Mesodermal cell (in vitro differentiated cells): ENCODE results near the gene MUC4.
"Not testable (repeated sequence)": the region's sequence is repeated elsewhere in the genome, so short reads cannot be mapped to it uniquely, and the experiment has no call there.

Experiments
- H3K27ac ChIP-seq: 2 replicates; pipeline ENCODE4 v1.7.0; 2013; ENCODE audit warnings: mild to moderate bottlenecking, low read depth, low read length, moderate library complexity; ENCODE audit not compliant: severe bottlenecking
- H3K36me3 ChIP-seq: 2 replicates; pipeline ENCODE4 v1.7.1; 2013; ENCODE audit warnings: mild to moderate bottlenecking, low read length, moderate library complexity; ENCODE audit not compliant: control insufficient read depth, insufficient read depth
- H3K4me1 ChIP-seq: one replicate; pipeline ENCODE4 v1.7.1; 2013; ENCODE audit warnings: mild to moderate bottlenecking, low read length; ENCODE audit not compliant: insufficient read depth, control insufficient read depth, poor library complexity, severe bottlenecking
- H3K4me3 ChIP-seq: 2 replicates; pipeline ENCODE4 v1.7.0; 2013; ENCODE audit warnings: low read length, control low read depth, mild to moderate bottlenecking; ENCODE audit not compliant: insufficient read depth, poor library complexity, severe bottlenecking; ENCODE audit errors: extremely low read depth
- H3K9me3 ChIP-seq: 2 replicates; pipeline ENCODE4 v1.7.1; 2013; ENCODE audit warnings: mild to moderate bottlenecking, low read length, moderate library complexity; ENCODE audit not compliant: control insufficient read depth
- WGBS, 2 experiments: methylation state at CpG; one replicate each; pipeline ENCODE4 v1.1.5; 2013; ENCODE audit warnings: missing lambda C conversion rate in 2 of 2; ENCODE audit not compliant: insufficient coverage in 2 of 2; 5-methylcytosine and 5-hydroxymethylcytosine counted together

The MUC4 gene

DNA sequence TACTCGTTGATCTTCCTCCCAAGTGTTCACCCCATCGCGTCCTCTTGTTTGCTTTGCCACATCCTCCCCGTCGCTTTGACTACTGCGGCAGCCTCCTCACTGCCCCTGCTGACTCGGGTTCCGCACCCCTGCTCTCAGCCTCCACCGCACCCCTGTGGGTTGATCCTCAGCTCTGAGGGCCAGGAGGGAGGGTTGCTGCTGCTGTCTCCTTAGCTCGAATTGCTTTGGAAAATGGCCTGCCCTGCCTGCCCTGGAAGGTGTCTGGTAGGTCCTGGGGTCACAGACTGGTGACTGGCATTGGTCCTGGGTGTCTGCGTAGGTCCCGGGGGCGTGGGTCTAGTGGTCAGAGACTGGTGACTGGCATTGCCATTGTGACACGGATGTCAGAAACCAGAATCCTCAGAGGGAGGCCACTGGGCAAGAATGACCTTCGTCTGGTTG is 9.4 kb downstream of the MUC4 start:
- Histone ChIP-seq H3K4me3 (no peak overlapping the region), H3K4me1 (peaks cover 7% of the 10 kb centered on the region), H3K36me3 (no peaks in the 10 kb centered on the region), H3K27ac (no peak overlapping the region), H3K9me3 (no peaks in the 10 kb centered on the region)
- WGBS, 2 experiments: 82 to 84% methylated on average over 15 of the region's 15 CpGs

DNA sequence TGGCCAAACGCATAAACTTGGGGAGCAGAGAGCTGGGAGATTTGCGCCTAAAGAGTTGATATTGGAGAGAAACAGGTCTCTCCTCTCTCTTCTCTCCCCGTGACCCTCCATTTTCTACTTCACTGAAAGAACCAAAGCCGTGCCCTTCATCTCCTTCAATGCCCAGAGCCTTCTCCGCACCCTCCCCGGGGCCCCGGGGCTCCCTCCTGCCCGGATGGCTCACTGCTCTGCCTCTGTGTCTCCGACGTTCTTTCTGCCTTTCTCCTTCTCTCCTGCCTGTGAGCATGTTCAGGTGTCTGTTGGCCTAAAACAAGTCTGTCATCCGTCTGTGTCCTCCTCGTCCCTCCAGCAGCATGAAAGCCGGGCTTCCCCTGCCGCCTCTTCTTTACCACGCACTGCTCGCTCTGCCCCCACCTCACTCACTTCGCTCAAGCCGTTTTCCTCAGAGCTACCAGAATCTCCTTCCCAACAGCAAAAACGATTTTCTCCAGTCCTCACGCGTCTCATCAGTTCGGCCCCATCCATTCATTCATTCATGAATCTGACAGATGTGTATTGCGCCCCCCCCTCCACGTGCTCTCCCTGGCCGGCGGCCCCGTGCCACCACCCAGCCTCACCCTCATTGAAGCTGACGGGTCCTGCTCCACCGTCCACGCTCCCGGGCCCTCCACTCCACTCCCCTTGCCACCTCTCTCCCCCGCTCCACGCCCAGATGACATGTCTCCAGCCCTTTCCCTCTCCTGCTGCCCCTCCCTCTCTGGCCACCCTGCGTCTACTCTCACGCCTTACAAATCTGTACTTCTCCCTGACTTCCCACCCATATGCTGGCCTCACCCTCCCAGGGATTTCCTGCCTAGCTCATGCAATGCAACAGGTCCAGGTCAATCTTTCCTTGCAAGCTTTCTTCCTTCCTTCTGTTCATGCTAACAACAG is 10.2 kb downstream of the MUC4 start:
- Histone ChIP-seq H3K36me3 (no peaks in the 10 kb centered on the region), H3K9me3 (no peaks in the 10 kb centered on the region), H3K27ac (no peak overlapping the region), H3K4me3 (no peak overlapping the region), H3K4me1 (peaks cover 7% of the 10 kb centered on the region)
- WGBS, 2 experiments: 85% methylated on average over 31 to 34 of the region's 35 CpGs

DNA sequence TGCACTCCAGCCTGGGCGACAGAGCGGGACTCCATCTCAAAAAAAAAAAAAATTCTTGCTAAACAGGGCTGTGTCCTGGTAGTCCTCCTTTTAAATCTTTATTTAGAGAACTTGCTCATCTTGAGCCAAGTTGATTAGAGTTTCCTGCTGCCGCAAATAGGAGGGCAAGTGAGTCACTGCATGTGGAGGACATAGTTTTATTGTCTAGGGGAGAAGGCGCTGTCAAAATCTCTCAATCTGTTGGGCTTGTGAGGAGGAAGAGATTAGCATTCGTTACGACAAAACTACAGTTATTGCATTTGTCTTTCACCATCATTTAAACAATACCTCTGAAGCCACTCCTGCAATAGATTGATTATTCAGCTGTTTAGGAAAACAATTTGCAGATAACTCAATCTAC is 11.5 kb downstream of the MUC4 start:
- Histone ChIP-seq H3K4me1 (peaks cover 11% of the 10 kb centered on the region), H3K27ac (no peak overlapping the region)
- 74 to 96% methylated on average over 2 to 3 of the region's 6 CpGs for WGBS, 2 experiments

DNA sequence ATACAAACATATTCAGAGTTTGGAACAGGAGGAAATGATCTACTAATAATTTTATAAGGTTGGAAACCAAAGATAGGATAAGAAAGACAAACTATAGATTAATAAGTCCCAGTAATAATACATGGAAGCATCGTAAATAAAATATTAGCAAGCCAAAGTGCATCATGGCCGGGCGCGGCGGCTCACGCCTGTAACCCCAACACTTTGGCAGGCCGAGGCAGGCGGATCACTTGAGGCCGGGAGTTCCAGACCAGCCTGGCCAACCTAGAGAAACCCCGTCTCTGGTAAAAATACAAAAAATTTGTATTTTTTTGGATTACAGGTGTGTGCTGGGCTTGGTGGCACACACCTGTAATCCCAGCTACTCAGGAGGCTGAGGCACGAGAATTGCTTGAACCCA is 14.9 kb downstream of the MUC4 start:
- Histone ChIP-seq H3K4me1 (peaks cover 13% of the 10 kb centered on the region), H3K36me3 (no peaks in the 10 kb centered on the region), H3K4me3 (no peak overlapping the region), H3K9me3 (peaks cover 2% of the 10 kb centered on the region), H3K27ac (no peak overlapping the region)
- WGBS, 2 experiments: 94 to 100% methylated on average over 6 to 10 of the region's 11 CpGs

More for the DNA sequence above, 11.5 kb downstream of the MUC4 start:
- Histone ChIP-seq H3K9me3 (no peaks in the 10 kb centered on the region), H3K4me3 (no peak overlapping the region), H3K36me3 (no peaks in the 10 kb centered on the region)

DNA sequence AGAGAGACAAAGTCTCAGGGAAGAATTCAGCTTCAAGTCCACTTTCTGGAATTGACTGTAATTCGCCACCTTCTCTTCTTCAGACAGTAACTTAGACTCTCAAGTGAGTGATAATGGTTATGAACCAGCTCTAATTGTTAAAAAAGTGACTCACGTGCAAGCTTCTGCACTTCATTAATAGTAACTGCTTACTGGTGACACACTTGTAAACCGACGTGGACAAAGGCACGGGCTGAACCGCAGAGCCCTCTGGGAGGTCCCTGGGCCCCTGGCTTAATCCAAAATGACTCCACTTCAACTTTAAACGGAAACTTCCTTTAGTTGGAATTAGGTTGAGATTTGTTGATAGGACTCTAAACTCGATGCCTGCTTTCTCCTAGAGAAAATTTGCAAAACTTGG is 17.0 kb downstream of the MUC4 start:
- Histone ChIP-seq H3K36me3 (no peaks in the 10 kb centered on the region), H3K4me3 (no peak overlapping the region), H3K4me1 (peaks cover 9% of the 10 kb centered on the region), H3K27ac (no peak overlapping the region), H3K9me3 (peaks cover 8% of the 10 kb centered on the region)
- 45 to 76% methylated on average over 5 to 6 of the region's 8 CpGs for WGBS, 2 experiments

- not testable (repeated sequence) for H3K4me3 ChIP-seq
- 88 to 100% methylated on average over 2 to 3 of the region's 6 CpGs for WGBS, 2 experiments
Measured at GRCh38 chr3:195792621-195793020, 19.1 kb downstream of the MUC4 start.

GRCh38 chr3:195790901-195791300 is 20.8 kb downstream of the MUC4 start:
- H3K9me3 ChIP-seq: peaks cover 8% of the 10 kb centered on the region
- no peak overlapping the region for H3K27ac ChIP-seq
- H3K36me3 ChIP-seq: no peaks in the 10 kb centered on the region
- H3K4me3 ChIP-seq: no peak overlapping the region
- WGBS, 2 experiments: 85 to 95% methylated on average over 4 of the region's 4 CpGs
- H3K4me1 ChIP-seq: peaks cover 9% of the 10 kb centered on the region

More at GRCh38 chr3:195792621-195793020, 19.1 kb downstream of the MUC4 start:
- H3K27ac ChIP-seq, H3K9me3 ChIP-seq, H3K4me1 ChIP-seq, H3K36me3 ChIP-seq: not testable (repeated sequence)

DNA sequence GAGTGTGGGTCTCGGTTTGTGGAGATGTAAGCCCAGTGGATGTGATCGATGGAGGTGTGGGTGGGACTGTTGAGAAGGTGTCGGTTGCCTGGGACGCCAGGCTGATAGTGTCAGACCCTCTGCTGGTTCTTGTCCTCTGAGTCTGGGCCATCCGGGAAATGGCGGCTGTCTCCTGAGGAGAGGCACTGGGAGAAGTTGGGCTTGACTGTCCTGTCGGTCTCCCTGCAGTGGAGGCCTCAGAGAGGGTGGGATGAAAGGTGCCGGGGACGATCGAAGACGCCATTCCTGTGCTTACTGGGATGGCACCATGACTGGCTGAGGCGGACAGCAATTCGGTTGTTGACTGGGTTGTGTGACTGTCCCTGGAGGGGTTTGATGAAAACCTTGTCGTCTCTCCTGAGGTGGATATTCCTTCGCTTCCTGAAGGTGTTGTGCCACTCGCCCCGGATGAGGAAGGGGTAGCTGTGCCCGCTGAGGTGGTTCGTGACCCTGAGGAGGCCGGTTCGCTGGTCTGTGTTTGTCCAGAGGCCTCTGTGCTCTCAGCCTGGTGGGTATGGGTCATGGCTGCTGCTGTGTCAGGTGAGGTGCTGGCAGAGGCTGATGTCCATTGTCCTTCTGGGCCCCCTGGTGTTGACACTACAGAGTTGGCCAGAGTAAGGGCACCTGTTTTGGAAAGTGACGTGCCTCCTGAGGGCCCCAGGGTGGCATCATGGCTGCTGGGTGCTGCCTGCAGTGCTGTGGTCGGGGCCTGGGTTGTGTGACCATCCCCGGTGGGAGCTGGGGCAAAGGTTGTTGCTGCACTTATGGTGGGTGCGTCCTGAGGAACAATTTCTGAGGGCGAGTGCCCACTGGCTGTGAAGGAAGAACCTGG is 22.8 kb downstream of the MUC4 start:
- Histone ChIP-seq H3K4me1 (no peaks in the 10 kb centered on the region), H3K4me3 (no peak overlapping the region), H3K36me3 (no peaks in the 10 kb centered on the region), H3K9me3 (peaks cover 8% of the 10 kb centered on the region), H3K27ac (no peak overlapping the region)
- WGBS, 2 experiments: 90 to 93% methylated on average over 15 to 24 of the region's 26 CpGs

DNA sequence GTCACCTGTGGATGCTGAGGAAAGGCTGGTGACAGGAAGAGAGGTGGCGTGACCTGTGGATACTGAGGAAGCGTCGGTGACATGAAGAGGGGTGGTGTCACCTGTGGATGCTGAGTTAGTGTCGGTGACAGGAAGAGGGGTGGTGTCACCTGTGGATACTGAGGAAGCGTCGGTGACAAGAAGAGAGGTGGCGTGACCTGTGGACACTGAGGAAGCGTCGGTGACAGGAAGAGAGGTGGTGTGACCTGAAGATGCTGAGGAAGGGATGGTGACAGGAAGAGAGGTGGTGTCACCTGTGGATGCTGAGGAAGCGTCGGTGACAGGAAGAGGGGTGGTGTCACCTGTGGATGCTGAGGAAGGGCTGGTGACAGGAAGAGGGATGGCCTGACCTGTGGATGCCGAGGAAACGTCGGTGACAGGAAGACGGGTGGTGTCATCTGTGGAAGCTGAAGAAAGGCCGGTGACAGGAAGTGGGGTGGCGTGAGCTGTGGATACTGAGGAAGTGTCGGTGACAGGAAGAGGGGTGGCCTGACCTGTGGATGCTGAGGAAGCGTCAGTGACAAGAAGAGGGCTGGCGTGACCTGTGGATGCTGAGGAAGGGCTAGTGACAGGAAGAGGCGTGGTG is 25.8 kb downstream of the MUC4 start:
- not testable (repeated sequence) for H3K27ac ChIP-seq, H3K9me3 ChIP-seq, H3K4me3 ChIP-seq, H3K36me3 ChIP-seq, H3K4me1 ChIP-seq
- WGBS, 2 experiments: 95% methylated on average over 21 of the region's 21 CpGs

DNA sequence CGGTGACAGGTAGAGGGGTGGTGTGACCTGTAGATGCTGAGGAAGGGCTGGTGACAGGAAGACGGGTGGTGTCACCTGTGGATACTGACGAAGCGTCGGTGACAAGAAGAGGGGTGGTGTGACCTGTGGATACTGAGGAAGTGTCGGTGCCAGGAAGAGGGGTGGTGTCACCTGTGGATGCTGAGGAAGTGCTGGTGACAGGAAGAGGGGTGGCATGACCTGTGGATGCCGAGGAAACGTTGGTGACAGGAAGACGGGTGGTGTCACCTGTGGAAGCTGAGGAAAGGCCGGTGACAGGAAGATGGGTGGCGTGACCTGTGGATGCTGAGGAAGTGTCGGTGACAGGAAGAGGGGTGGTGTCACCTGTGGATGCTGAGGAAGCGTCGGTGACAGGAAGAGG is 27.7 kb downstream of the MUC4 start:
- H3K9me3 ChIP-seq, H3K4me1 ChIP-seq, H3K27ac ChIP-seq, H3K36me3 ChIP-seq, H3K4me3 ChIP-seq: not testable (repeated sequence)
- 92% methylated on average over 14 of the region's 14 CpGs for WGBS, 2 experiments
